Measurements from ENCODE around the gene NHLH1. TPM values are rescaled to one million over a fixed set of nuclear protein-coding genes. Genes with fewer than 3 reads are reported as not detected.

Gene NHLH1
- total RNA-seq, 1 experiment from 2014 or later: 0.26 TPM

- H4K20me1 ChIP-seq (ENCODE audit: insufficient read depth): no peaks in the 10 kb centered on the region
- 0 out of 2 replicates have a peak, but pooled peaks cover 7% of the 10 kb centered on the region for H3K27me3 ChIP-seq (ENCODE audit: insufficient read depth, low read depth)
- H3K36me3 ChIP-seq (ENCODE audit: low read depth): no peaks in the 10 kb centered on the region
- no peaks in the 10 kb centered on the region for H3K4me1 ChIP-seq (replicated peaks; ENCODE audit: insufficient read depth)
- no TSS peak for BruUV-seq (replicated peaks)
- H3F3A ChIP-seq (ENCODE audit: insufficient read depth, low read depth): no peaks in the 10 kb centered on the region
- intact Hi-C loops (cut with micrococcal nuclease; ENCODE audit: unreplicated experiment): no loop called here
- H3K4me2 ChIP-seq: no peak overlapping the region
- H3K79me2 ChIP-seq (ENCODE audit: low read depth): no peaks in the 10 kb centered on the region
- H3K4me3 ChIP-seq: no peak overlapping the region
- CTCF ChIA-PET: no interaction called here
- POLR2A ChIA-PET (ENCODE audit: unreplicated experiment): no interaction called here
- no peak overlapping the region for H2AFZ ChIP-seq
- DNase-seq: no peak
- H3K9me3 ChIP-seq (ENCODE audit: insufficient read depth, low read depth): no peaks in the 10 kb centered on the region
- TF ChIP-seq, protein P1, sequence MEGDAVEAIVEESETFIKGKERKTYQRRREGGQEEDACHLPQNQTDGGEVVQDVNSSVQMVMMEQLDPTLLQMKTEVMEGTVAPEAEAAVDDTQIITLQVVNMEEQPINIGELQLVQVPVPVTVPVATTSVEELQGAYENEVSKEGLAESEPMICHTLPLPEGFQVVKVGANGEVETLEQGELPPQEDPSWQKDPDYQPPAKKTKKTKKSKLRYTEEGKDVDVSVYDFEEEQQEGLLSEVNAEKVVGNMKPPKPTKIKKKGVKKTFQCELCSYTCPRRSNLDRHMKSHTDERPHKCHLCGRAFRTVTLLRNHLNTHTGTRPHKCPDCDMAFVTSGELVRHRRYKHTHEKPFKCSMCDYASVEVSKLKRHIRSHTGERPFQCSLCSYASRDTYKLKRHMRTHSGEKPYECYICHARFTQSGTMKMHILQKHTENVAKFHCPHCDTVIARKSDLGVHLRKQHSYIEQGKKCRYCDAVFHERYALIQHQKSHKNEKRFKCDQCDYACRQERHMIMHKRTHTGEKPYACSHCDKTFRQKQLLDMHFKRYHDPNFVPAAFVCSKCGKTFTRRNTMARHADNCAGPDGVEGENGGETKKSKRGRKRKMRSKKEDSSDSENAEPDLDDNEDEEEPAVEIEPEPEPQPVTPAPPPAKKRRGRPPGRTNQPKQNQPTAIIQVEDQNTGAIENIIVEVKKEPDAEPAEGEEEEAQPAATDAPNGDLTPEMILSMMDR (conservative IDR thresholded peaks at IDR 0.05): no peak
- TF ChIP-seq EZH2 (IDR thresholded peaks at IDR 0.05; ENCODE audit: low read depth): no peak
- H3K9me2 ChIP-seq (ENCODE audit: insufficient read depth): no peaks in the 10 kb centered on the region
- no peak overlapping the region for H3K27ac ChIP-seq
These were observed 46.8 kb downstream of the NHLH1 start for GRCh38 chr1:160413716-160414115.

GRCh38 chr1:160414881-160415280, 48.0 kb downstream of the NHLH1 start:
- Histone ChIP-seq H3K27me3 (ENCODE audit: insufficient read depth, low read depth) (0 out of 2 replicates have a peak, but pooled peaks cover 5% of the 10 kb centered on the region), H3K4me1 (replicated peaks; ENCODE audit: insufficient read depth) (no peaks in the 10 kb centered on the region), H4K20me1 (ENCODE audit: insufficient read depth) (no peaks in the 10 kb centered on the region), H3K4me2 (no peak overlapping the region), H3F3A (ENCODE audit: insufficient read depth, low read depth) (no peaks in the 10 kb centered on the region), H3K79me2 (ENCODE audit: low read depth) (no peaks in the 10 kb centered on the region), H3K4me3 (no peak overlapping the region), H2AFZ (no peak overlapping the region), H3K9me3 (ENCODE audit: insufficient read depth, low read depth) (no peaks in the 10 kb centered on the region), H3K36me3 (ENCODE audit: low read depth) (no peaks in the 10 kb centered on the region), H3K9me2 (ENCODE audit: insufficient read depth) (no peaks in the 10 kb centered on the region), H3K27ac (no peak overlapping the region)
- no peak for DNase-seq
- ChIA-PET POLR2A (ENCODE audit: unreplicated experiment) (no interaction called here), CTCF (no interaction called here)
- intact Hi-C loops (cut with micrococcal nuclease; ENCODE audit: unreplicated experiment): no loop called here
- TF ChIP-seq, protein P1 (conservative IDR thresholded peaks at IDR 0.05): no peak
- TF ChIP-seq EZH2 (IDR thresholded peaks at IDR 0.05; ENCODE audit: low read depth): no peak
- BruUV-seq (replicated peaks): no TSS peak

DNA sequence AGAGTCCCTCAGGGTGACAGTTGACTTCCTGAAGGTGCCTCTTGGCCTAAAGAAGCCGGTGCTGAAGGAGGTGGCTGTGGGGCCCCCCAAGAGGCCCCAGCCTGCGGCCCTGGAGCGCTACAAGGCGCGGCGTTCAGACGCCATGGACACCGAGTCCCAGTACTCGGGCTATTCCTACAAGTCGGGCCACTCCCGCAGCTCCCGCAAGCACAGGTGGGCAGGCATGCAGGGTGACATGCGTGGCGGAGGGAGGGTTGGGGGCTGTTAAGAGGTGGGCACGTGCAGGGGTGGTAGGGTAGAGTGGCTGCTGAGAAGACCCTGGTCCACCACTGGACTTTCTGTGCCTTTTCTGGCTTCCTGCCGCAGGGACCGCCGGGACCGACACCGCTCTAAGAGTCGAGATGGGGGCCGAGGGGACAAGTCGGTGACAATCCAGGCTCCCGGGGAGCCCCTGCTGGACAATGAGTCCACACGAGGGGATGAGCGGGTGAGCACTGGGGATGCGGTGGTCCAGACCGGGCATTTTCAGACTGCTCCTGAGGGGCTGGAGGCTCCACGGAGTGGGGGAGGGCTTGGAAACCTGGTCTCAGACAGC, 48.9 kb downstream of the NHLH1 start:
- H3K36me3 ChIP-seq (ENCODE audit: low read depth): no peaks in the 10 kb centered on the region
- no peak overlapping the region for H3K4me3 ChIP-seq
- H3K4me2 ChIP-seq: no peak overlapping the region
- no peaks in the 10 kb centered on the region for H3K4me1 ChIP-seq (replicated peaks; ENCODE audit: insufficient read depth)
- no peaks in the 10 kb centered on the region for H3K9me3 ChIP-seq (ENCODE audit: insufficient read depth, low read depth)
- ChIA-PET POLR2A (ENCODE audit: unreplicated experiment) (no interaction called here), CTCF (interaction anchor here (1.0 to 1.7 kb wide), 3 partner anchors 8 to 62 kb away, joined by 3 to 7 read pairs (median 5); no protein-coding TSS in a partner anchor)
- H4K20me1 ChIP-seq (ENCODE audit: insufficient read depth): no peaks in the 10 kb centered on the region
- H3K27ac ChIP-seq: no peak overlapping the region
- no peaks in the 10 kb centered on the region for H3K79me2 ChIP-seq (ENCODE audit: low read depth)
- intact Hi-C loops (cut with micrococcal nuclease; ENCODE audit: unreplicated experiment): loop anchor here (1.0 kb wide), 5 partner anchors 39 to 314 kb away; no protein-coding TSS in a partner anchor
- no peaks in the 10 kb centered on the region for H3K9me2 ChIP-seq (ENCODE audit: insufficient read depth)
- no peaks in the 10 kb centered on the region for H3F3A ChIP-seq (ENCODE audit: insufficient read depth, low read depth)
- BruUV-seq (replicated peaks): no TSS peak
- TF ChIP-seq EZH2 (IDR thresholded peaks at IDR 0.05; ENCODE audit: low read depth): no peak
- TF ChIP-seq, protein P1 (conservative IDR thresholded peaks at IDR 0.05): no peak
- 0 out of 2 replicates have a peak, but pooled peaks cover 5% of the 10 kb centered on the region for H3K27me3 ChIP-seq (ENCODE audit: insufficient read depth, low read depth)
- H2AFZ ChIP-seq: no peak overlapping the region
- DNase-seq: no peak

All from PC-9 (cell line).